ENCODE measurements around the gene ZNF501. TPM values are rescaled to one million over a fixed set of nuclear protein-coding genes. Genes with fewer than 3 reads are reported as not detected.

Gene ZNF501
- total and polyA plus RNA-seq, 2 of the 13 experiments (the other 11 are each of a cell fraction or from before 2014, with no cell fraction given) = 2.4 to 2.8 TPM

- TF ChIP-seq, protein P1, sequence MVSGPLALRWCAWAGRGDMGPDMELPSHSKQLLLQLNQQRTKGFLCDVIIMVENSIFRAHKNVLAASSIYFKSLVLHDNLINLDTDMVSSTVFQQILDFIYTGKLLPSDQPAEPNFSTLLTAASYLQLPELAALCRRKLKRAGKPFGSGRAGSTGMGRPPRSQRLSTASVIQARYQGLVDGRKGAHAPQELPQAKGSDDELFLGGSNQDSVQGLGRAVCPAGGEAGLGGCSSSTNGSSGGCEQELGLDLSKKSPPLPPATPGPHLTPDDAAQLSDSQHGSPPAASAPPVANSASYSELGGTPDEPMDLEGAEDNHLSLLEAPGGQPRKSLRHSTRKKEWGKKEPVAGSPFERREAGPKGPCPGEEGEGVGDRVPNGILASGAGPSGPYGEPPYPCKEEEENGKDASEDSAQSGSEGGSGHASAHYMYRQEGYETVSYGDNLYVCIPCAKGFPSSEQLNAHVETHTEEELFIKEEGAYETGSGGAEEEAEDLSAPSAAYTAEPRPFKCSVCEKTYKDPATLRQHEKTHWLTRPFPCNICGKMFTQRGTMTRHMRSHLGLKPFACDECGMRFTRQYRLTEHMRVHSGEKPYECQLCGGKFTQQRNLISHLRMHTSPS (CRISPR knock-in tag; IDR thresholded peaks at IDR 0.05; ENCODE audit: low read depth) = no peak
- no peak for TF ChIP-seq NCOA5 (CRISPR knock-in tag; IDR thresholded peaks at IDR 0.05)
- no peak for TF ChIP-seq ZNF496 (CRISPR knock-in tag; IDR thresholded peaks at IDR 0.05; ENCODE audit: insufficient replicate concordance)
- TF ChIP-seq MTF2 (CRISPR knock-in tag; IDR thresholded peaks at IDR 0.05; ENCODE audit: borderline replicate concordance) = peak; percentile 49; the same call in 1 of the 2 replicates
- no peak for TF ChIP-seq ATRX (CRISPR knock-in tag; IDR thresholded peaks at IDR 0.05; ENCODE audit: borderline replicate concordance)
- no peak for TF ChIP-seq ZNF3 (CRISPR knock-in tag; IDR thresholded peaks at IDR 0.05)
- TF ChIP-seq ZBTB34 (CRISPR knock-in tag; IDR thresholded peaks at IDR 0.05) = 0 out of 2 replicates have a peak, but pooled peaks have one; percentile 50
- no peak for TF ChIP-seq REXO4 (CRISPR knock-in tag; IDR thresholded peaks at IDR 0.05; ENCODE audit: borderline replicate concordance)
- no peak for TF ChIP-seq THYN1 (CRISPR knock-in tag; IDR thresholded peaks at IDR 0.05; ENCODE audit: borderline replicate concordance, low read depth)
- TF ChIP-seq ZNF343 (CRISPR knock-in tag; IDR thresholded peaks at IDR 0.05) = no peak
- TF ChIP-seq, protein P2, sequence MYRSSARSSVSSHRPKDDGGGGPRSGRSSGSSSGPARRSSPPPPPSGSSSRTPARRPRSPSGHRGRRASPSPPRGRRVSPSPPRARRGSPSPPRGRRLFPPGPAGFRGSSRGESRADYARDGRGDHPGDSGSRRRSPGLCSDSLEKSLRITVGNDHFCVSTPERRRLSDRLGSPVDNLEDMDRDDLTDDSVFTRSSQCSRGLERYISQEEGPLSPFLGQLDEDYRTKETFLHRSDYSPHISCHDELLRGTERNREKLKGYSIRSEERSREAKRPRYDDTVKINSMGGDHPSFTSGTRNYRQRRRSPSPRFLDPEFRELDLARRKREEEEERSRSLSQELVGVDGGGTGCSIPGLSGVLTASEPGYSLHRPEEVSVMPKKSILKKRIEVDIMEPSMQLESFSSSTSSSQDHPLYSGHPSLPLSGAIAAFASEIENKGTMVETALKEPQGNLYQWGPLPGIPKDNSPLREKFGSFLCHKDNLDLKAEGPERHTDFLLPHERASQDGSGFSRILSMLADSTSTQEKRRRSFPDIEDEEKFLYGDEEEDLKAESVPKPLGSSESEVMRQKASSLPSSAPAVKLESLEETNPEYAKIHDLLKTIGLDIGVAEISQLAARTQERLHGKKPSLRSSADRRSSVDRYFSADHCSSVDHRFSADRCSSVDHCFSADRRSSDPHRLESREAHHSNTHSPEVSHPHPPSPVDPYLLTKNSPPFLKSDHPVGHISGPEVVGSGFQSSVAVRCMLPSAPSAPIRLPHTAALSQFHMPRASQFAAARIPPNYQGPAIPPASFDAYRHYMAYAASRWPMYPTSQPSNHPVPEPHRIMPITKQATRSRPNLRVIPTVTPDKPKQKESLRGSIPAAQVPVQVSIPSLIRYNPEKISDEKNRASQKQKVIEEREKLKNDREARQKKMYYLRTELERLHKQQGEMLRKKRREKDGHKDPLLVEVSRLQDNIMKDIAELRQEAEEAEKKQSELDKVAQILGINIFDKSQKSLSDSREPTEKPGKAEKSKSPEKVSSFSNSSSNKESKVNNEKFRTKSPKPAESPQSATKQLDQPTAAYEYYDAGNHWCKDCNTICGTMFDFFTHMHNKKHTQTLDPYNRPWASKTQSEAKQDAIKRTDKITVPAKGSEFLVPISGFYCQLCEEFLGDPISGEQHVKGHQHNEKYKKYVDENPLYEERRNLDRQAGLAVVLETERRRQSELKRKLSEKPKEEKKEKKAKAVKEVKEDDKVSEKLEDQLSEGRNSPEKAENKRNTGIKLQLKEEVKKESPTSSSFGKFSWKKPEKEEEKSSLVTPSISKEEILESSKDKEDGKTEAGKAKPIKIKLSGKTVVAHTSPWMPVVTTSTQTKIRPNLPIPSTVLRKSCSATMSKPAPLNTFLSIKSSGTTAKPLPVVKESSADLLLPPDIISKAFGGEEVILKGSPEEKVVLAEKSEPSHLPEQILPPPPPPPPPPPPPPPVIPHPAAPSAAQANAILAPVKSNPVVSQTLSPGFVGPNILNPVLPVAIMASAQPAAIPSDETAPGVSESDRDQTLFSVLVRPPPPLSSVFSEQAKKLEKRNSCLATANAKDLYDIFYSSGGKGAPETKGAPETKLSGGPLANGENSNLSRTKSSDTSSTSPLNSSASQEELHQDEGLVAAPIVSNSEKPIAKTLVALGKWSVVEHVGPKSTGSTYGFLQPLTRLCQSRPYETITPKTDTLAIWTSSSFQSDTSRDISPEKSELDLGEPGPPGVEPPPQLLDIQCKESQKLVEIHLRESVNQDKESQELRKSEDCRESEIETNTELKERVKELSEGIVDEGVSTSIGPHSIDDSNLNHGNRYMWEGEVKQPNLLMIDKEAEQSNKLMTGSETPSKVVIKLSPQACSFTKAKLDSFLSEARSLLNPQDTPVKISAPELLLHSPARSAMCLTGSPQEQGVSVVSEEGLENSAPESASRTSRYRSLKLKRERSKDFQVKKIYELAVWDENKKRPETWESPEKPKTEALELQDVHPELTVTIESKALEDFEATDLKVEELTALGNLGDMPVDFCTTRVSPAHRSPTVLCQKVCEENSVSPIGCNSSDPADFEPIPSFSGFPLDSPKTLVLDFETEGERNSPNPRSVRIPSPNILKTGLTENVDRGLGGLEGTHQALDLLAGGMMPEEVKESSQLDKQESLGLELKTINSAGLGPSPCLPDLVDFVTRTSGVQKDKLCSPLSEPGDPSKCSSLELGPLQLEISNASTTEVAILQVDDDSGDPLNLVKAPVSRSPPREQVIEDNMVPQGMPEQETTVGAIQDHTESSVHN (CRISPR knock-in tag; IDR thresholded peaks at IDR 0.05) = no peak
- TF ChIP-seq, protein P3, sequence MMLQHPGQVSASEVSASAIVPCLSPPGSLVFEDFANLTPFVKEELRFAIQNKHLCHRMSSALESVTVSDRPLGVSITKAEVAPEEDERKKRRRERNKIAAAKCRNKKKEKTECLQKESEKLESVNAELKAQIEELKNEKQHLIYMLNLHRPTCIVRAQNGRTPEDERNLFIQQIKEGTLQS (CRISPR knock-in tag; IDR thresholded peaks at IDR 0.05) = no peak
- TF ChIP-seq ZNF282 (IDR thresholded peaks at IDR 0.05; ENCODE audit: partially characterized antibody) = no peak
- TF ChIP-seq ZNF460 (CRISPR knock-in tag; IDR thresholded peaks at IDR 0.05; ENCODE audit: borderline replicate concordance) = no peak
- TF ChIP-seq ZFY (CRISPR knock-in tag; IDR thresholded peaks at IDR 0.05) = peak; percentile 88
- peak; percentile 32; the same call in 1 of the 2 replicates for TF ChIP-seq JUN (CRISPR knock-in tag; IDR thresholded peaks at IDR 0.05)
- TF ChIP-seq NFE2L1 (CRISPR knock-in tag; IDR thresholded peaks at IDR 0.05; ENCODE audit: borderline replicate concordance) = no peak
- no peak for TF ChIP-seq DNMT1 (CRISPR knock-in tag; IDR thresholded peaks at IDR 0.05)
Observed at GRCh38 chr3:44729384-44729910, at the start of gene ZNF501 (continued).

Data from HepG2 (cell line).